ENCODE data around the gene COL27A1.

Gene COL27A1

GRCh38 chr9:114174557-114174875 lies 19.2 kb downstream of the COL27A1 start:
- no peak overlapping the region for H3K27ac ChIP-seq
- no peak overlapping the region for H3K4me3 ChIP-seq (IDR thresholded peaks at IDR 0.05; ENCODE audit: insufficient read depth, low read depth, low read length)
- H4K20me1 ChIP-seq (ENCODE audit: insufficient read depth) = no peaks in the 10 kb centered on the region
- no peak overlapping the region for H3K9ac ChIP-seq
- no peak overlapping the region for H2AFZ ChIP-seq (ENCODE audit: low read depth)
- no peak for TF ChIP-seq CTCF (conservative IDR thresholded peaks at IDR 0.05; ENCODE audit: low read depth, low read length)
- no peak overlapping the region for H3K4me2 ChIP-seq
- H3K27me3 ChIP-seq (ENCODE audit: insufficient read depth, low read depth) = no peaks in the 10 kb centered on the region
- H3K4me1 ChIP-seq (ENCODE audit: low read depth, poor library complexity, severe bottlenecking) = no peaks in the 10 kb centered on the region
- H3K36me3 ChIP-seq (ENCODE audit: insufficient read depth) = no peaks in the 10 kb centered on the region
- no peaks in the 10 kb centered on the region for H3K79me2 ChIP-seq (ENCODE audit: insufficient read depth, low read depth)

- no peaks in the 10 kb centered on the region for H3K4me1 ChIP-seq (ENCODE audit: low read depth, poor library complexity, severe bottlenecking)
- H3K79me2 ChIP-seq (ENCODE audit: insufficient read depth, low read depth) = no peaks in the 10 kb centered on the region
- no peak overlapping the region for H3K4me3 ChIP-seq (IDR thresholded peaks at IDR 0.05; ENCODE audit: insufficient read depth, low read depth, low read length)
- H3K36me3 ChIP-seq (ENCODE audit: insufficient read depth) = no peaks in the 10 kb centered on the region
- H4K20me1 ChIP-seq (ENCODE audit: insufficient read depth) = no peaks in the 10 kb centered on the region
- no peak overlapping the region for H3K9ac ChIP-seq
- no peak overlapping the region for H3K4me2 ChIP-seq
- H3K27ac ChIP-seq = no peak overlapping the region
- no peaks in the 10 kb centered on the region for H3K27me3 ChIP-seq (ENCODE audit: insufficient read depth, low read depth)
- no peak for TF ChIP-seq CTCF (conservative IDR thresholded peaks at IDR 0.05; ENCODE audit: low read depth, low read length)
- no peak overlapping the region for H2AFZ ChIP-seq (ENCODE audit: low read depth)
Observed at GRCh38 chr9:114174876-114175771, 19.8 kb downstream of the COL27A1 start.

GRCh38 chr9:114176624-114177291 lies 21.4 kb downstream of the COL27A1 start:
- Histone ChIP-seq H3K27ac (no peak overlapping the region), H3K4me2 (no peak overlapping the region), H3K36me3 (ENCODE audit: insufficient read depth) (no peaks in the 10 kb centered on the region), H3K9ac (no peak overlapping the region), H3K27me3 (ENCODE audit: insufficient read depth, low read depth) (no peaks in the 10 kb centered on the region), H3K79me2 (ENCODE audit: insufficient read depth, low read depth) (no peaks in the 10 kb centered on the region), H3K4me1 (ENCODE audit: low read depth, poor library complexity, severe bottlenecking) (no peaks in the 10 kb centered on the region), H2AFZ (ENCODE audit: low read depth) (no peak overlapping the region), H4K20me1 (ENCODE audit: insufficient read depth) (no peaks in the 10 kb centered on the region), H3K4me3 (IDR thresholded peaks at IDR 0.05; ENCODE audit: insufficient read depth, low read depth, low read length) (no peak overlapping the region)
- no peak for TF ChIP-seq CTCF (conservative IDR thresholded peaks at IDR 0.05; ENCODE audit: low read depth, low read length)

GRCh38 chr9:114177423-114178064 lies 22.2 kb downstream of the COL27A1 start:
- Histone ChIP-seq H2AFZ (ENCODE audit: low read depth) (no peak overlapping the region), H3K27ac (no peak overlapping the region), H3K9ac (no peak overlapping the region), H3K36me3 (ENCODE audit: insufficient read depth) (no peaks in the 10 kb centered on the region), H3K79me2 (ENCODE audit: insufficient read depth, low read depth) (no peaks in the 10 kb centered on the region), H3K27me3 (ENCODE audit: insufficient read depth, low read depth) (no peaks in the 10 kb centered on the region), H4K20me1 (ENCODE audit: insufficient read depth) (no peaks in the 10 kb centered on the region), H3K4me1 (ENCODE audit: low read depth, poor library complexity, severe bottlenecking) (no peaks in the 10 kb centered on the region), H3K4me3 (IDR thresholded peaks at IDR 0.05; ENCODE audit: insufficient read depth, low read depth, low read length) (no peak overlapping the region), H3K4me2 (no peak overlapping the region)
- TF ChIP-seq CTCF (conservative IDR thresholded peaks at IDR 0.05; ENCODE audit: low read depth, low read length) = no peak

All from KMS-11 (cell line).